ENCODE results near the gene PRKAR2B. TPM values are rescaled to one million over a fixed set of nuclear protein-coding genes. Genes with fewer than 3 reads are reported as not detected.

The PRKAR2B gene
- total and polyA plus RNA-seq, 10 donors, result 8.3 to 74.4 (median 38.9) TPM

DNA sequence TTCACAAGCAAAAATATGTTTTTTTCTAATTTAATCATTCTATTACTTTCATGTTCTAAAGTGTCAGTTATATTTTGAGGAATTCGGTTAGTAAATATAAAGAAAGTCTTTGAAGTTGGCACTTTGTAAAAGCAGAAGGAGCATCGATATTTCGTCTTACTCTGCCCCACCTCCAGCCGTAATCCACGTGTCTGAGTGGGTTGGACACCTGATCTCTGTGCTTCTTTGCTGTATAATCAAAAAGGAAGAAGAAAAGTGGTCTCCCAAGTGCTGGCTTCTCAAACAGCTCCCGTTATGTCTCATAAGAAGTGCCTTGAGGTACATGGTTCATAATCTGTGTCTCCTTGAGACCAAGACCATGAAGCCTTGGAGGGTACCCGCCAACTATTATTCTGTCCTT, 19.8 kb downstream of the PRKAR2B start:
- H3K27ac ChIP-seq, result no peak overlapping the region
- intact Hi-C loops (cut with DNase I; ENCODE audit: low total_unique reads), result no loop called here
- H3K4me3 ChIP-seq, result no peak overlapping the region
- no peak for DNase-seq
- no peaks in the 10 kb centered on the region for H3K27me3 ChIP-seq (replicated peaks in 1 of 7)
- no peaks in the 10 kb centered on the region for H3K36me3 ChIP-seq
- TF ChIP-seq POLR2AphosphoS5 (IDR thresholded peaks at IDR 0.05) (no peak), CTCF (IDR thresholded peaks at IDR 0.05 in 8 of 11, conservative IDR thresholded peaks at IDR 0.05 in 3 of 11) (no peak), POLR2A (IDR thresholded peaks at IDR 0.05) (no peak)
- peaks cover 0 to 14% (median 3%) of the 10 kb centered on the region in 6 donors for H3K4me1 ChIP-seq
- WGBS, 5 donors, result 82 to 88% (median 85%) methylated on average over 7 of the region's 7 CpGs
- no peaks in the 10 kb centered on the region for H3K9me3 ChIP-seq

DNA sequence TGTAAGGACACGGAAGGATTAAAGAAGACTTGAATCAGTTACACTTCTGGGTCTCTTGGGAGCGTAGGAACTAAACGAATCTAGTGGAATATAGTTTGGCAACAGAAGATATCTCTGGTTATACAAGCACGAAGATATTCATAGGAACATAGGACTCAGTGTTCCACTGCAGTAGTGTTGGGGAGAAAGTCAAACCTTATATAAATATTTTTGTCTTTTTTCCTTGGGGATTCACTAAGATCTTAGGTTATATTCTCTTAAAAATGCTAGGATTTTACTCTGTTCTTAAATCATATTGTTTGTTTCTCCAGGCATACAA, 21.4 kb downstream of the PRKAR2B start:
- WGBS, 5 donors, result 80 to 93% (median 87%) methylated on average over 4 of the region's 4 CpGs
- TF ChIP-seq POLR2AphosphoS5 (IDR thresholded peaks at IDR 0.05), result no peak
- no peak for TF ChIP-seq POLR2A (IDR thresholded peaks at IDR 0.05)
- TF ChIP-seq CTCF (IDR thresholded peaks at IDR 0.05 in 8 of 11, conservative IDR thresholded peaks at IDR 0.05 in 3 of 11), result no peak
- DNase-seq, result no peak
- Histone ChIP-seq H3K27ac (no peak overlapping the region), H3K4me3 (no peak overlapping the region), H3K9me3 (no peaks in the 10 kb centered on the region), H3K36me3 (no peaks in the 10 kb centered on the region), H3K27me3 (replicated peaks in 1 of 7) (no peaks in the 10 kb centered on the region), H3K4me1 (peaks cover 0 to 20% (median 6%) of the 10 kb centered on the region in 6 donors)
- intact Hi-C loops (cut with DNase I; ENCODE audit: low total_unique reads), result no loop called here

DNA sequence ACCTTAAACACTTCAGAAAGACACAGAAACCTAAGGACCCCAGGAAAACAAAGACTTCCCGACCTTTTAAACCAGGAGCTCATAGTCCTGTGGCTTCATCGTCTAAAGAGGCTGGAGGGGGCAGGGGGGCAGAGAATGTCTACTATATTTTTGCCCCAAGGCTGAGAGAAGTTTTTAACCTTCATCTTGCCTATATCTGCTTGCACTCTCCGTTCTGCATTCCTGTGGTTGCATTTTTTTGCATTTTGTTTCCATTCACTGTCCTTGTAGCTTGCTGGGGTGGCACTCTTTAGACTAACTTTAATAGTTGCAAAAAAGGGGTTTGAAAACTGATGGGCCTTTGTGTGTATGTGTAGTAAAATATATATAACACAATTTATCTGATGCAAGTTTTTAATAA, 23.7 kb downstream of the PRKAR2B start:
- DNase-seq, result no peak
- H3K27ac ChIP-seq, result peak overlapping the region in 5 of 8 donors; percentile 21 to 73 (median 66)
- peak overlapping the region in 2 of 8 donors; percentile 16 to 51 for H3K4me3 ChIP-seq
- TF ChIP-seq CTCF (IDR thresholded peaks at IDR 0.05 in 8 of 11, conservative IDR thresholded peaks at IDR 0.05 in 3 of 11), result no peak
- TF ChIP-seq POLR2A (IDR thresholded peaks at IDR 0.05), result no peak
- no peak for TF ChIP-seq POLR2AphosphoS5 (IDR thresholded peaks at IDR 0.05)
- H3K9me3 ChIP-seq, result no peaks in the 10 kb centered on the region
- H3K4me1 ChIP-seq, result peaks cover 0 to 20% (median 6%) of the 10 kb centered on the region in 6 donors
- H3K36me3 ChIP-seq, result no peaks in the 10 kb centered on the region
- H3K27me3 ChIP-seq (replicated peaks in 1 of 7), result no peaks in the 10 kb centered on the region
- intact Hi-C loops (cut with DNase I; ENCODE audit: low total_unique reads), result no loop called here
- 54 to 78% (median 65%) methylated on average over 3 of the region's 3 CpGs for WGBS, 5 donors

- no peaks in the 10 kb centered on the region for H3K9me3 ChIP-seq
- DNase-seq, result no peak
- no peaks in the 10 kb centered on the region for H3K36me3 ChIP-seq
- peaks cover 0 to 24% (median 6%) of the 10 kb centered on the region in 6 donors for H3K4me1 ChIP-seq
- H3K27me3 ChIP-seq (replicated peaks in 1 of 7), result no peaks in the 10 kb centered on the region
- 61 to 75% (median 71%) methylated on average over 4 of the region's 4 CpGs for WGBS, 5 donors
- no peak overlapping the region for H3K4me3 ChIP-seq
- no peak for TF ChIP-seq POLR2A (IDR thresholded peaks at IDR 0.05)
- TF ChIP-seq CTCF (IDR thresholded peaks at IDR 0.05 in 8 of 11, conservative IDR thresholded peaks at IDR 0.05 in 3 of 11), result no peak
- no peak for TF ChIP-seq POLR2AphosphoS5 (IDR thresholded peaks at IDR 0.05)
- intact Hi-C loops (cut with DNase I; ENCODE audit: low total_unique reads), result no loop called here
- H3K27ac ChIP-seq, result peak overlapping the region; percentile 24 to 73 (median 62)
These were observed 25.0 kb downstream of the PRKAR2B start for GRCh38 chr7:107069457-107069856.

Data from spleen (tissue), 11 donors.